Activated B cell treated with CpG ODN at 0.5 μM for 24 hours (primary cell): ENCODE results near the gene LSM11. TPM values are rescaled to one million over a fixed set of nuclear protein-coding genes. Genes with fewer than 3 reads are reported as not detected.
"Not testable (repeated sequence)": the region's sequence is repeated elsewhere in the genome, so short reads cannot be mapped to it uniquely, and the experiment has no call there.

Source experiments
- ATAC-seq: fragments of 200-7000 bp; cut with Tn5 transposase; one replicate; pipeline ENCODE4 v1.10.0; 2021; ENCODE audit warnings: low read depth, mild to moderate bottlenecking, moderate library complexity
- CTCF ChIA-PET: fragments of 350-600 bp; sonication (Branson Sonifier 250); formaldehyde crosslinking; loops from one replicate; lab custom pipeline; 2021; ENCODE audit warnings: antibody characterized with exemption; lab: Charles Lee
- POLR2A ChIA-PET: fragments of 350-600 bp; sonication (Branson Sonifier 250); formaldehyde crosslinking; loops from one replicate; lab custom pipeline; 2021; ENCODE audit warnings: antibody characterized with exemption; lab: Charles Lee
- DNase-seq: peaks from one replicate; pipeline ENCODE4 v3.0.0; 2022
- H3K27ac Mint-ChIP-seq: one replicate; pipeline ENCODE4 v1.8.0; 2020; ENCODE audit warnings: mixed read lengths
- H3K27me3 Mint-ChIP-seq: one replicate; pipeline ENCODE4 v1.8.0; 2021; ENCODE audit warnings: mixed read lengths
- H3K36me3 Mint-ChIP-seq: one replicate; pipeline ENCODE4 v1.8.0; 2021; ENCODE audit warnings: low read depth, mixed read lengths
- H3K4me1 Mint-ChIP-seq: one replicate; pipeline ENCODE4 v1.8.0; 2021; ENCODE audit warnings: mixed read lengths
- H3K4me3 Mint-ChIP-seq: one replicate; pipeline ENCODE4 v1.8.0; 2020; ENCODE audit warnings: mild to moderate bottlenecking, mixed read lengths
- H3K9me3 Mint-ChIP-seq: one replicate; pipeline ENCODE4 v1.8.0; 2020; ENCODE audit warnings: mixed read lengths
- intact Hi-C: fragments of 100-400 bp; cut with micrococcal nuclease; formaldehyde crosslinking; loops from one replicate; pipeline ENCODE4 v1.15.1; 2024
- total RNA-seq: library from RNA; stranded (reverse); gene quantifications from 2 replicates; pipeline ENCODE4 v1.2.3, GENCODE V29; 2022
- TF ChIP-seq, protein P1 (sequence below): fragments of 200-600 bp; IDR thresholded peaks from one replicate; pipeline ENCODE4 v1.8.0; 2022; ENCODE audit warnings: antibody characterized with exemption, mild to moderate bottlenecking

The LSM11 gene
- total RNA-seq, 1 donor from 2014 or later: 5.0 TPM

DNA sequence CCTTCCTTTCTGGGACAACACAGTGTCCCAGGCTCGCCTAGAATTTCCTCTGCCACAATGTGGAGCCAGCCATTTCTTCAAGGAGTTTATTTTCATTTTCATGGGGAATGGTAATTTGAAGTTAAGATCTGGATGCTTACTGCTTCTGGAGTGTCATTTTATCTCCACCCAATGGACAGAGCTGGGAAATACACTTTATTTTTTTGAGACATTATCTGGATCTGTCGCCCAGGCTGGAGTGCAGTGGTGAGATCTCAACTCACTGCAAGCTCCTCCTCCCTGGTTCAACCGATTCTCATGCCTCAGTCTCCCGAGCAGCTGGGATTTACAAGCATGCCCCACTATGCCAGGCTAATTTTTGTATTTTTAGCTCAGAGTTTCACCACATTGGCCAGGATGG lies 25.0 kb upstream of the LSM11 start:
- Mint-ChIP-seq H3K36me3 (peaks cover 4% of the 10 kb centered on the region), H3K9me3 (peaks cover 5% of the 10 kb centered on the region), H3K27me3 (no peaks in the 10 kb centered on the region), H3K4me3 (no peak overlapping the region), H3K4me1 (peaks cover 18% of the 10 kb centered on the region), H3K27ac (peak overlapping the region; percentile 41)
- ATAC-seq (peak; percentile 95), DNase-seq (no peak)
- TF ChIP-seq, protein P1, sequence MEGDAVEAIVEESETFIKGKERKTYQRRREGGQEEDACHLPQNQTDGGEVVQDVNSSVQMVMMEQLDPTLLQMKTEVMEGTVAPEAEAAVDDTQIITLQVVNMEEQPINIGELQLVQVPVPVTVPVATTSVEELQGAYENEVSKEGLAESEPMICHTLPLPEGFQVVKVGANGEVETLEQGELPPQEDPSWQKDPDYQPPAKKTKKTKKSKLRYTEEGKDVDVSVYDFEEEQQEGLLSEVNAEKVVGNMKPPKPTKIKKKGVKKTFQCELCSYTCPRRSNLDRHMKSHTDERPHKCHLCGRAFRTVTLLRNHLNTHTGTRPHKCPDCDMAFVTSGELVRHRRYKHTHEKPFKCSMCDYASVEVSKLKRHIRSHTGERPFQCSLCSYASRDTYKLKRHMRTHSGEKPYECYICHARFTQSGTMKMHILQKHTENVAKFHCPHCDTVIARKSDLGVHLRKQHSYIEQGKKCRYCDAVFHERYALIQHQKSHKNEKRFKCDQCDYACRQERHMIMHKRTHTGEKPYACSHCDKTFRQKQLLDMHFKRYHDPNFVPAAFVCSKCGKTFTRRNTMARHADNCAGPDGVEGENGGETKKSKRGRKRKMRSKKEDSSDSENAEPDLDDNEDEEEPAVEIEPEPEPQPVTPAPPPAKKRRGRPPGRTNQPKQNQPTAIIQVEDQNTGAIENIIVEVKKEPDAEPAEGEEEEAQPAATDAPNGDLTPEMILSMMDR: no peak
- intact Hi-C loops: loop anchor here (1.0 to 5.0 kb wide), 10 partner anchors 13 to 390 kb away; partner anchors contain the start of genes LSM11, SOX30 and THG1L
- CTCF ChIA-PET: interaction anchor here (0.6 to 4.7 kb wide), 42 partner anchors 9 to 395 kb away, joined by 3 to 46 read pairs (median 4); partner anchors contain the start of genes C5orf52, LSM11, NIPAL4 and SOX30
- POLR2A ChIA-PET: interaction anchor here (0.7 to 2.1 kb wide), 11 partner anchors 12 to 390 kb away, joined by 3 to 13 read pairs (median 3); partner anchors contain the start of genes ADAM19, C5orf52 and THG1L

DNA sequence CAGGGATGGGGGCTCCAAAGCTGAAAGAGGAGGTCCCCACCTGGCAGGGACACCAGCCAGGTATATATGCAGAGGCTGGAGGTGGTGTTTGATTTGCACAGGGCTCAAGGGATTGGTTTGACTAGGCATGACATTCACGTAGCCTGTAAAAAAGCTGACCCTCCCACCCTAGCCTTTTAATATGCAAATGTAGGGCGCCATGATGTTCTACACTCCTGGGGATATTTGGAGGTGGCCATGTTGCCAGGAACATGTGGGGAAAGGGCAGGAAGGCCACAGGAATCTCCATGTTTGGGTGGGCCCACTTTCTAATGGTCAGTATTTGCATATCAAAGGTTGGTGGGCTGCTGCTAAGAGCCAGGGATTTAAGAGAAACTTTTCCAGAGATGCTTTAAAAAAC lies 24.3 kb upstream of the LSM11 start:
- CTCF ChIA-PET: interaction anchor here (0.6 to 4.7 kb wide), 30 partner anchors 8 to 396 kb away, joined by 3 to 46 read pairs (median 4); partner anchors contain the start of genes C5orf52, LSM11, SOX30 and THG1L
- no peak overlapping the region for H3K27ac Mint-ChIP-seq
- peaks cover 5% of the 10 kb centered on the region for H3K9me3 Mint-ChIP-seq
- POLR2A ChIA-PET: interaction anchor here (0.7 to 2.1 kb wide), 7 partner anchors 11 to 210 kb away, joined by 3 to 13 read pairs (median 3); partner anchors contain the start of genes C5orf52, LSM11 and THG1L
- no peak overlapping the region for H3K4me3 Mint-ChIP-seq
- H3K4me1 Mint-ChIP-seq: peaks cover 21% of the 10 kb centered on the region
- H3K36me3 Mint-ChIP-seq: peaks cover 4% of the 10 kb centered on the region
- intact Hi-C loops: loop anchor here (5.0 kb wide), 4 partner anchors 67 to 377 kb away; partner anchors contain the start of gene SOX30
- DNase-seq (no peak), ATAC-seq (no peak)
- TF ChIP-seq, protein P1: no peak
- no peaks in the 10 kb centered on the region for H3K27me3 Mint-ChIP-seq

DNA sequence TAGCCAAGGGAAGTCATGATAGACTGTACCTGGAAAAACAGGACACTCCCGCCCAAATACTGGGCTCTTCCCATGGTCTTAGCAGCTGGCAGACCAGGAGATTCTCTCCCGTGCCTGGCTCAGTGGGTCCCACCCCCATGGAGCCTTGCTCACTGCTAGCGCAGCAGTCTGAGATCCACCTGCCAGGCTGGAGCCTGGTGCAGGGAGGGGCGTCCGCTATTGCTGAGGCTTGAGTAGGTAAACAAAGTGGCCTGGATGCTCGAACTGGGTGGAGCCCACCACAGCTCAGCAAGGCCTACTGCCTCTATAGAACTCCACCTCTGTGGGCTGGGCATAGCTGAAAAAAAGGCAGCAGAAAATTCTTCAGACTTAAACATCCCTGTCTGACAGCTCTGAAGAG lies 22.4 kb upstream of the LSM11 start:
- ATAC-seq (no peak), DNase-seq (no peak)
- Mint-ChIP-seq H3K36me3 (peaks cover 6% of the 10 kb centered on the region), H3K27ac (no peak overlapping the region), H3K27me3 (no peaks in the 10 kb centered on the region), H3K4me3 (no peak overlapping the region), H3K4me1 (peaks cover 38% of the 10 kb centered on the region), H3K9me3 (peaks cover 5% of the 10 kb centered on the region)
- intact Hi-C loops: no loop called here
- CTCF ChIA-PET: interaction anchor here (2.3 kb wide), 1 partner anchor 22 kb away, joined by 6 read pairs; the partner anchor contains the start of gene LSM11
- POLR2A ChIA-PET: interaction anchor here (1.4 kb wide), 1 partner anchor 10 kb away, joined by 4 read pairs; the partner anchor contains the start of gene THG1L
- TF ChIP-seq, protein P1: no peak

DNA sequence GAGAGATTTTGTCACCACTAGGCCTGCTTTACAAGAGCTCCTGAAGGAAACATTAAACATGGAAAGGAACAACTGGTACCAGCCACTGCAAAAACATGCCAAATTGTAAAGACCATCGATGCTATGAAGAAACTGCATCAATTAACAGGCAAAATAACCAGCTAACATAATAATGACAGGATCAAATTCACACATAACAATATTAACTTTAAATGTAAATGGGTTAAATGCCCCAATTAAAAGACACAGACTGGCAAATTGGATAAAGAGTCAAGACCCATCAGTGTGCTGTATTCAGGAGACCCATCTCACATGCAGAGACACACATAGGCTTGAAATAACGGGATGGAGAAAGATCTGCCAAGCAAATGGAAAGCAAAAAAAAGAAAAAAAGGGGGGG lies 20.6 kb upstream of the LSM11 start:
- POLR2A ChIA-PET, DNase-seq, H3K4me3 Mint-ChIP-seq, ATAC-seq, H3K27me3 Mint-ChIP-seq, H3K27ac Mint-ChIP-seq, H3K36me3 Mint-ChIP-seq, intact Hi-C loops, H3K9me3 Mint-ChIP-seq: not testable (repeated sequence)
- peaks cover 40% of the 10 kb centered on the region for H3K4me1 Mint-ChIP-seq
- CTCF ChIA-PET: interaction anchor here (1.2 kb wide), 1 partner anchor 20 kb away, joined by 3 read pairs; no protein-coding TSS in a partner anchor

DNA sequence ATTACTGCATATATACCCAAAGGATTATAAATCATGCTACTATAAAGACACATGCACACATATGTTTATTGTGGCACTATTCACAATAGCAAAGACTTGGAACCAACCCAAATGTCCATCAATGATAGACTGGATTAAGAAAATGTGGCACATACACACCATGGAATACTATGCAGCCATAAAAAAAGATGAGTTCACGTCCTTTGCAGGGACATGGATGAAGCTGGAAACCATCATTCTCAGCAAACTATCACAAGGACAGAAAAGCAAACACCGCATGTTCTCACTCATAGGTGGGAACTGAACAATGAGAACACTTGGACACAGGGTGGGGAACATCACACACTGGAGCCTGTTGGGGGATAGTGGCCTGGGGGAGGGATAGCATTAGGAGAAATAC lies 16.9 kb upstream of the LSM11 start:
- H3K4me1 Mint-ChIP-seq: peaks cover 60% of the 10 kb centered on the region
- POLR2A ChIA-PET, H3K27me3 Mint-ChIP-seq, H3K27ac Mint-ChIP-seq, H3K4me3 Mint-ChIP-seq, H3K9me3 Mint-ChIP-seq, ATAC-seq, DNase-seq, intact Hi-C loops: not testable (repeated sequence)
- H3K36me3 Mint-ChIP-seq: peaks cover 13% of the 10 kb centered on the region
- CTCF ChIA-PET: interaction anchor here (0.7 kb wide), 1 partner anchor 8 kb away, joined by 3 read pairs; no protein-coding TSS in a partner anchor

DNA sequence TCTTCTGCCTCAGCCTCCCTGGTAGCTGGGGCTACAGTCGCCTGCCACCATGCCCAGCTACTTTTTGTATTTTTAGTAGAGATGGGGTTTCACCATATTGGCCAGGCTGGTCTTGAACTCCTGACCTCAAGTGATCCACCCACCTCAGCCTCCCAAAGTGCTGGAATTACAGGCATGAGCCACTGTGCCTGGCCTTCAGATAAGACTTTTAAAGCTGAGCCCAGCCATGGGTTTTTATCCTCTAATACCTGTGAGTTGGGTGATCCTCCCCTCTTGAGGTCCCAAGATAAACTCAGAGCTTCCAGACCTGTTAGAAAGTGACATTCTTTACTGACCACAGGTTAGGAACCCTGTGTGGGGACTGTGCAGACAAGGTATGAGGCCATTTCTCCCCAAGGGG lies 15.7 kb upstream of the LSM11 start:
- ChIA-PET POLR2A (interaction anchor here (0.8 to 1.3 kb wide), 3 partner anchors 12 to 231 kb away, joined by 3 read pairs; no protein-coding TSS in a partner anchor), CTCF (interaction anchor here (1.2 to 2.4 kb wide), 2 partner anchors 16 to 296 kb away, joined by 3 to 9 read pairs; partner anchors contain the start of gene LSM11)
- H3K9me3 Mint-ChIP-seq, ATAC-seq, intact Hi-C loops, H3K4me3 Mint-ChIP-seq, DNase-seq, H3K27me3 Mint-ChIP-seq: not testable (repeated sequence)
- Mint-ChIP-seq H3K4me1 (peaks cover 69% of the 10 kb centered on the region), H3K36me3 (peaks cover 13% of the 10 kb centered on the region), H3K27ac (peak overlapping the region; percentile 50)
